Epithelial cell of prostate (primary cell): ENCODE measurements around the gene SYNE4.
A peak's percentile ranks its signal among the peaks of the same experiment; 100 is the strongest.

Source experiments
- DNase-seq: peaks from one replicate; pipeline ENCODE4 v3.0.0-alpha.2; 2011; ENCODE audit warnings: low read depth, low spot score
- H3K27ac ChIP-seq: fragments of 450-650 bp; 2 replicates; pipeline ENCODE4 v1.5.1; 2017; ENCODE audit warnings: mild to moderate bottlenecking

Gene SYNE4

DNA sequence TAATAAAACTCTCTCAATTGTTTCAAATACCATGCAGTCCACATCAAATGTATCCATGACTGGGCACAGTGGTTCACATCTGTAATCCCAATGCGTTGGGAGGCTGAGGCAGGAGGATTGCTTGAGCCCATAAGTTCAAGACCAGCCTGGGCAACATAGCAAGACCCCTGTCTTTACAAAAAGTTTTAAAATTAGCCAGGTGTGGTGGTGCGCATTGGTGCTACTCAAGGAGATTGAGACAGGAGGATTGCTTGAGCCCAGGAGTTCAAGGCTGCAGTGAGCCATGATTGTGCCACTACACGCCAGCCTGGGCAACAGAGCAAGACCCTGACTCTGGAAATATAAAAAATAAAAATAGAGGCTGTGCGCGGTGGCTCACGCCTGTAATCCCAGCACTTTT lies 19.1 kb upstream of the SYNE4 start:
- DNase-seq, result no peak
- H3K27ac ChIP-seq, result no peak overlapping the region

- no peak for DNase-seq
Observed at GRCh38 chr19:36026091-36026876, 17.7 kb upstream of the SYNE4 start.

DNA sequence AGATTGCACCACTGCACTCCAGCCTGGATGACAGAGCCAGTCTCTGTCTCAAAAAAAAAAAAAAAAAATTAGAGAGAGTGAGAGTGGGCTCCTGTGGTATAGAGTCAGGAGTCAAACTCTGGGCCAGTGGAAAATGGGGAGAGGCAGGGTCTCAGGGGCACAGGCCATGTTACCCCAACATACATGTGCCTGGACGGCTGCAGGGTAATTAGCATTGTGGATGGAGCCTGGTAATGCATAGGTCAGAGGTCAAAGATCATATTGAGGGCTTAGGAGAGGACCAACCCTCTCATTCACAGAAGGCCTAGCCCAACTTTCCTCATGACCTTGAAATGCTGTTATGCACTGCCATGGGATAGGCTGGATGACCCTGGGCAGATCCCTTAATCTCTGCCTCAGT lies 16.9 kb upstream of the SYNE4 start:
- H3K27ac ChIP-seq, result no peak overlapping the region
- no peak for DNase-seq

More at GRCh38 chr19:36026091-36026876, 17.7 kb upstream of the SYNE4 start:
- no peak overlapping the region for H3K27ac ChIP-seq

DNA sequence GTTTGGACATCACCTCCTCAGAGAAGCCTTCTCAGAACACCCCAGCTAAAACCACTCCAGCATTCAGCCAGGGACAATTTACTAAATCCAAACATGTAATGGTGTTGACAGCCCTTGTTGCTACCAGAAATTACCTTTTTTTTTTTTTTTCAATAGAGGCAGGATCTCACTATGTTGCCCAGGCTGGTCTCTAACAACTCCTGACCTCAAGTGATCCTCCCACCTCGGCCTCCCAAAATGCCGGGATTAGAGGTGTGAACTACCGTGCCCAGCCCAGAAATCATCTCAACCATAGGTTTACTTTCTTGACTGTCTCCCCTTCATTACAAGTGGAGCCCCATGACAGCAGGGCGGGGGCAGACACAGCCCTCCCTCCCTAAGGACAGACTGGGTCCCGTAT lies 14.8 kb upstream of the SYNE4 start:
- DNase-seq, result no peak
- H3K27ac ChIP-seq, result no peak overlapping the region

DNA sequence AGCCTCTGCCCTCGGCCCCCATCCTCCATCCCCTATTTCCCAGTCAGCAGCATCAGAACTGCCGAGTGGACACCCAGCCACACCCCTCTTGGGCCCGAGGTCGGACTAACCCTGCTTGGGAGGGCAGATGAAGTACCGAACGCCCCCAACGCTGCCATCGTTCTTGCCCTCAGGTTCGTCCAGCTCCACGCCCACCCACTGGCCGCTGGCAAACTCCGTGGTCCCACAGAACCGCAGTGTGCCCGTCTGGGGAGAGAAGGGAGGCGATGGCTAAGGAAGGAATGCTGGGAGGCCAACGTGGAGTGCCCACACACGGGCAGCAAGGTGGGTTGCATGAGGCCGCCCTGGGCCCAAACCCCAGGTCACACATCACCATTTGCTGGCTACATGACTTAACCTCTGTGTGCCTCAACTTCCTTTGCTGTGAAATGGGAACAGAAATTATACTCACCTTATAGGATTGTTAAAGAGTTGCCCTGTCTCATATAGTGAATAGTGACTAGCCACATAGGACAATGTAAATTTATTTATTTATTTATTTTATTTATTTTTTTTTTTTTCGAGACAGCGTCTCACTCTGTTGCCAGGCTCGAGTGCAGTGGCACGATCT lies 10.6 kb upstream of the SYNE4 start:
- H3K27ac ChIP-seq, result no peak overlapping the region
- no peak for DNase-seq

DNA sequence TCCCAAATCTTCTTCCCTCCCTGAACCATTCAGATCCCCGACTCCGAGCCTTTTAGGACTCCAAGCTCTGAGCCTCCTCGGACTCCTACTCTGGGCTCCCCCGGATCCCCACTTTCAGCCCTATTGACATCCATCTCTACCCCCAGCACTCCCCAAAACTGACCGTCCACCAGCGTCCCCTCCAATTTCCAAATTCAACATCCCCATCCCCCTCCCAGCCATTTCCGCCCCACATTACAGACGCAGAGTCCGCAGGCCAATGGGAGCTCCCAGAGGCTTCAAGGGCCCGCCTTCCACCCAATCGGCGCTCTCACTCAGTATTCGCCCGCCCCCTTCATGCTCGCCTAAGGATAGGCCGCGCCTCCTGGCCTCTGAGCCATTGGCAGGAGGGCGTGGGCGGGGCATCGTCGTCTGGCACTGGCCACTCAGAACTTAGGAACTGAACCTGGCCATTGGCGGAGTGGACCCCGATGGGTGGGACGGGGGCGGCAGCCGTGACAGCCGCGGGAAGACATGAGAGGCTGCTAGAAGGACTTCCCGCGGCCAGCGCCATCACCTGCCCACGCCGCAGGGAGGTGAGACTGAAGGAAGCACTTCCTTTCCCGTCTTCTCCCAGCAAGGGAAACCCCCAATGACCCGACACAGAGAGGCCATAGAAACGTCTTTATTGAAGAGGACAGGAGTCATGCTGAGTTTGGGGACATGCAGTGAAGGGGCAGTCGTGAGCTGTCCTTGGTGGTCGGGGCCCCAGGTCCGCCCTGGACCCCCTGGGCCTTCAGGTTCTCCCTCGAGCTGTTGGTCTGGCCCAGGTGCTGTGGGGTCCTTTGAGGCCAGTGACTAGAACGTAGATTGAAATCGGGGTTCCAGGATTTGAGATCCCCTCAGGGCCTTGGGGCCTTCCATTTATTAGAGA lies 5.7 kb upstream of the SYNE4 start, which contains the start of gene ALKBH6:
Gene ALKBH6, minus strand, starts transcription at position 202 of the 913 bp plus-strand sequence. CDS start 816 bp downstream, outside the sequence.
- peak within 1 kb of the TSS; percentile 25 for H3K27ac ChIP-seq
- DNase-seq, result peak; percentile 91

DNA sequence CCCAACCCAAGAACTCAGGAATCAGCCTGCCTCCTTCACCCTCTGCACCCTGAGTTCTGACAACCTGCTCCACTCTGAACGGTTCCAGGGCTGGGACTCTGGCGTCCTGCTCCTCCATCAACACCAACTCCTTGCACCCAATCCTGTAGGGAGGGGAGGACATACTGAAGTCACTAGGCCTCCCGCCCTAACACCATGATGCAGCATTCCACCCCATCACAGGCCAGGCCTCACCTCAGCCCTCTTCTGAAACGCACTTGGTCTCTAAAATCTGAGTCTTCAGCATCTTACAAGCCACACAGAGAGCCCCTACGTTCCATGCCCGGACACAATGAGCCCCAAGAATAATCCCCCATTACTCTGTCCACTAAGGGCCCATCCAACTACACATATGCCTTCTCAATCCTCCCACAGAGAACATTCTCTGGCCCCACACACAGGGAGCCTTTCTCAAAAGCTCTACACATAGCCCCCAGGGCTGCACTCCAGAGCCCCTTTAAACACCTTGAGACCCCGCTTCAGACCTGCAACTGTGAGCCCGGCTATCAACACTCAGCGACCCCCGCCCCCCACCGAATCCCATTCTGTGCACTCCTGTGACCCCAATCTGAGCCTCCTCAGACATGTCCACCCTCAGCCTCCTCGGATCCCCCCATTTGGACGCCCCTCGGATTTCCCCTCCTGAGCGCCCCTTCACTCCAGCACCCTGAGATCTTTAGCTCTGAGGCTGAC lies 4.8 kb upstream of the SYNE4 start:
- DNase-seq, result no peak
- H3K27ac ChIP-seq, result peak overlapping the region; percentile 25

- no peak for DNase-seq
- no peak overlapping the region for H3K27ac ChIP-seq
Observed at GRCh38 chr19:36010402-36010801, 1.8 kb upstream of the SYNE4 start.

DNA sequence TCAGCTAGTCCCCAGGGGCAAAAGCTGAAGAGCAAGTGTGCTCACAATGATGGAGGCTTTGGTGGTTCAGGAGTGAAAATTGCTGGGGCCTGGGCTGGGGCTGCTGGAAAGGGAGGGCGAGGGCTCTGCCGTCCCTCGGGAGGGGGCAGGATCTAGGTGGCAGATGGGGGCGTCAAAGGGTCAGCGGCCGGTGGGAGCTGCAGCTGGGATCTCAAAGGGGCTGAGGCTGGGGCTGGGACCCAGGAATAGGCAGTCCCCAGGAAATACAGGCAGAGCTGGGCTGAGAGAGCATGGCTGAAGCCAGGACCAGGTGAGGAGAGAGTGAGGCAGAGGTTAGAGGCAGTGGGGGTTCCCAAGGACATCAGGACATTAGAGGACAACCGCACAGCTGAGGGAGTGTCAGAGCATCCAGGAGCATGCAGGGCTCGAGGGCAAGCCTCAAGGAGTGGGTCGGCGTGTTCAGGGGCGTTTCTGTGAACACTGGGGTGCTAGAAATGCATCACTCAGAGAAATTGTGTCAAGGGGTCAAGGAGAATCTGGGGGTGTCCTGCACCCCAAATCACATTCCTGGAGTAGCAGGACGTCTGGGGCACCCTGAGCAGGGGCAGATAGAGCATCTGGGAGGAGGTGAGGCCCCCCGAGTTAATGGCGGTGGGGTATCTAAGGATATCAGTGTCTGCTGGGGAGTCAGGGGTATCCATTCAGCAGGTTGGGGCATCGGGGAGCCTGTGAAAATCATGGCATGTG lies 1.2 kb upstream of the SYNE4 start:
- DNase-seq, result no peak
- no peak overlapping the region for H3K27ac ChIP-seq

DNA sequence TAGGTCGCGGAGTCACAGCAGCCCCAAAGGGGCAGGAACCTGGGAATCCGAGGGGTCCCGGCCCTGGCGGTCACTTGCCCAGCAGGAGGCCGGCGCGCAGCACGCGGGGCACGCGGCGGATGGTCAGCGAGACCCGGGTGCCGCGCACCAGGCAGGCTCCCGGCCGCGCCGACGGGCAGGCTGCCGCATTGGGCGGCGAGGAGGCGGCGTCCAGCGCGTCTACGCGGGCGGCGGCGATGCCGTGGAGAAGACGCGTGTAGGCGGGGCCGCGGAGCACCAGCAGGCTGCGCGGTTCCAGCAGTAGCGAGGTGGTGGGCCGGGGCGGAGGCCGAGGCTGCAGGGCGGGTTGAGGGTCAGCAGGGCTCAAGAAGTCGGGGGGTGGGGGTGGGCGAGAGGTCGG lies 607 bp upstream of the SYNE4 start:
- no peak for DNase-seq
- peak overlapping the region; percentile 29 for H3K27ac ChIP-seq

DNA sequence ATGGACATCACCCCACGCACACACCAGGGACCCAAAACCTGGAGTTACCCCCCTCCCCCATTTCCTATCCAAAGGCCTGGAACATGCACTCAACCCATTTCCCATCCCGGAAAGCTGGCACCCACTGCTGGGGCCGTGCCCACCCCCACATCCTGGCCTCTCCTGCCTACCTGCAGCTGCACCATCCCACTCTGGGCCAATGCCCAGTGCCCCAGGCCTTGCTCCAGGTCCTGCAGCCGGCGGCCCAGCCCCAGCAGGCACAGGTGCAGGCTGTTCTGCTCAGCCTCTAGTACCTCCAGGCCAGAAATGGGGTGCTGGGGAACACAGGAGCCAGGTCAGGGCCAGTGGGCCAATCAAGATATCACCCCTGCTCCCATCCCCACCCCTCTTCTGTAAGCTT lies 1.7 kb downstream of the SYNE4 start:
- H3K27ac ChIP-seq, result no peak overlapping the region
- no peak for DNase-seq

- no peak overlapping the region for H3K27ac ChIP-seq
- no peak for DNase-seq
Observed at GRCh38 chr19:36003284-36003683, 5.3 kb downstream of the SYNE4 start.

GRCh38 chr19:36001605-36002004 lies 7.0 kb downstream of the SYNE4 start:
- no peak overlapping the region for H3K27ac ChIP-seq
- no peak for DNase-seq

DNA sequence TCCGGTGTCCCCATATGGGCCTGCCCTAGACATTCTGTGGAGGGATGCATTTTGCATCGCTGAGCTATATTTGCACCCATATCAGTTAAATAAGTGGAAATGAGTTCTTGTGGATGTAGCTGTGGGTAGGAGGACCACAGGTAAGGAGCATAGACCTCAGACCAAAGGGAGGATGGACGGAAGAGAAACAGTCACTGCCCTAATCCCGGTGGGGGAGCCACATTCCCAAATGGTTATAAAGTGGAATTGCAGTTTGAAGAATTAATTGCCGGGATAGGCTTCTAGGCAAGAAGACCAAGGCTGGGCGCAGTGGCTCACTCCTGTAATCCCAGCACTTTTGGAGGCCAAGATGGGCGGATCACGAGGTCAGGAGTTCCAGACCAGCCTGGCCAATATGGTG lies 11.8 kb downstream of the SYNE4 start:
- no peak overlapping the region for H3K27ac ChIP-seq

GRCh38 chr19:35995048-35995993 lies 13.3 kb downstream of the SYNE4 start, which contains the start of gene SDHAF1:
Gene SDHAF1 (plus strand): TSS chr19:35995188. CDS start chr19:35995275, 87 bp downstream.
- peak; percentile 26 for DNase-seq
- H3K27ac ChIP-seq, result peak within 1 kb of the TSS; percentile 27

More for the DNA sequence above, 11.8 kb downstream of the SYNE4 start:
- DNase-seq, result no peak

GRCh38 chr19:35993923-35994598 lies 14.6 kb downstream of the SYNE4 start:
- DNase-seq, result no peak
- H3K27ac ChIP-seq, result peak overlapping the region; percentile 8

GRCh38 chr19:35992907-35993765 lies 15.5 kb downstream of the SYNE4 start:
- DNase-seq, result peak; percentile 39
- H3K27ac ChIP-seq, result peak overlapping the region; percentile 8
